Liver (tissue), 3 donors: ENCODE results near the gene GREB1.

ENCODE experiments used
- FOXA1 ChIP-seq: IDR thresholded peaks from 2 replicates; pipeline ENCODE4 v1.6.1; 2016; ENCODE audit warnings: antibody characterized with exemption
- GABPA ChIP-seq, 2 donors: IDR thresholded peaks in 1 of 2; conservative IDR thresholded peaks in 1 of 2; 2 replicates each; pipeline ENCODE4 v1.6.1; 2016; ENCODE audit warnings: antibody characterized with exemption in 2 of 2, mild to moderate bottlenecking in 1 of 2, moderate library complexity in 1 of 2
- HNF4A ChIP-seq, 2 donors: conservative IDR thresholded peaks; 2 replicates each; pipeline ENCODE4 v1.6.1; 2016; ENCODE audit warnings: antibody characterized with exemption in 2 of 2, mild to moderate bottlenecking in 2 of 2
- JUND ChIP-seq, 2 donors: IDR thresholded peaks; 2 replicates each; pipeline ENCODE4 v1.6.1; 2016; ENCODE audit warnings: antibody characterized with exemption in 2 of 2
- RAD21 ChIP-seq, 2 donors: IDR thresholded peaks; 2 replicates each; pipeline ENCODE4 v1.6.1; 2016; ENCODE audit warnings: antibody characterized with exemption in 2 of 2, mild to moderate bottlenecking in 2 of 2
- SP1 ChIP-seq: IDR thresholded peaks from 2 replicates; pipeline ENCODE4 v1.6.1; 2018; ENCODE audit warnings: antibody characterized with exemption, mild to moderate bottlenecking
- TAF1 ChIP-seq: conservative IDR thresholded peaks from 2 replicates; pipeline ENCODE4 v1.6.1; 2016; ENCODE audit warnings: antibody characterized with exemption, mild to moderate bottlenecking
- YY1 ChIP-seq: IDR thresholded peaks from 2 replicates; pipeline ENCODE4 v1.6.1; 2016; ENCODE audit warnings: antibody characterized with exemption, mild to moderate bottlenecking
- ZBTB33 ChIP-seq: IDR thresholded peaks from 2 replicates; pipeline ENCODE4 v1.6.1; 2016; ENCODE audit warnings: antibody characterized with exemption
- TF ChIP-seq, protein P1 (sequence below): fragments of 150-350 bp; IDR thresholded peaks from 2 replicates; pipeline ENCODE4 v1.5.1; 2017; ENCODE audit warnings: improper control_type of control experiment, low read depth, low read length; ENCODE audit not compliant: missing input control
- TF ChIP-seq, protein P2 (sequence below): IDR thresholded peaks from 2 replicates; pipeline ENCODE4 v1.6.1; 2016; ENCODE audit warnings: antibody characterized with exemption
- TF ChIP-seq, protein P3 (sequence below): IDR thresholded peaks from 2 replicates; pipeline ENCODE4 v1.6.1; 2016; ENCODE audit warnings: antibody characterized with exemption, mild to moderate bottlenecking
- TF ChIP-seq, protein P4 (sequence below): IDR thresholded peaks from 2 replicates; pipeline ENCODE4 v1.6.1; 2016; ENCODE audit warnings: antibody characterized with exemption
- donor health status: healthy.
- donor health status: healthy.

GRCh38 chr2:11665510-11666362, 131.9 kb downstream of the GREB1 start:
- TF ChIP-seq, protein P1, sequence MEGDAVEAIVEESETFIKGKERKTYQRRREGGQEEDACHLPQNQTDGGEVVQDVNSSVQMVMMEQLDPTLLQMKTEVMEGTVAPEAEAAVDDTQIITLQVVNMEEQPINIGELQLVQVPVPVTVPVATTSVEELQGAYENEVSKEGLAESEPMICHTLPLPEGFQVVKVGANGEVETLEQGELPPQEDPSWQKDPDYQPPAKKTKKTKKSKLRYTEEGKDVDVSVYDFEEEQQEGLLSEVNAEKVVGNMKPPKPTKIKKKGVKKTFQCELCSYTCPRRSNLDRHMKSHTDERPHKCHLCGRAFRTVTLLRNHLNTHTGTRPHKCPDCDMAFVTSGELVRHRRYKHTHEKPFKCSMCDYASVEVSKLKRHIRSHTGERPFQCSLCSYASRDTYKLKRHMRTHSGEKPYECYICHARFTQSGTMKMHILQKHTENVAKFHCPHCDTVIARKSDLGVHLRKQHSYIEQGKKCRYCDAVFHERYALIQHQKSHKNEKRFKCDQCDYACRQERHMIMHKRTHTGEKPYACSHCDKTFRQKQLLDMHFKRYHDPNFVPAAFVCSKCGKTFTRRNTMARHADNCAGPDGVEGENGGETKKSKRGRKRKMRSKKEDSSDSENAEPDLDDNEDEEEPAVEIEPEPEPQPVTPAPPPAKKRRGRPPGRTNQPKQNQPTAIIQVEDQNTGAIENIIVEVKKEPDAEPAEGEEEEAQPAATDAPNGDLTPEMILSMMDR, result no peak
- TF ChIP-seq JUND (IDR thresholded peaks at IDR 0.05) (no peak), TAF1 (no peak), HNF4A (conservative IDR thresholded peaks at IDR 0.05) (no peak), FOXA1 (no peak), SP1 (no peak), GABPA (IDR thresholded peaks at IDR 0.05 in 1 of 2, conservative IDR thresholded peaks at IDR 0.05 in 1 of 2) (no peak), YY1 (no peak), ZBTB33 (no peak), RAD21 (IDR thresholded peaks at IDR 0.05) (no peak)
- TF ChIP-seq, protein P2, sequence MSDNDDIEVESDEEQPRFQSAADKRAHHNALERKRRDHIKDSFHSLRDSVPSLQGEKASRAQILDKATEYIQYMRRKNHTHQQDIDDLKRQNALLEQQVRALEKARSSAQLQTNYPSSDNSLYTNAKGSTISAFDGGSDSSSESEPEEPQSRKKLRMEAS, result no peak
- TF ChIP-seq, protein P3, sequence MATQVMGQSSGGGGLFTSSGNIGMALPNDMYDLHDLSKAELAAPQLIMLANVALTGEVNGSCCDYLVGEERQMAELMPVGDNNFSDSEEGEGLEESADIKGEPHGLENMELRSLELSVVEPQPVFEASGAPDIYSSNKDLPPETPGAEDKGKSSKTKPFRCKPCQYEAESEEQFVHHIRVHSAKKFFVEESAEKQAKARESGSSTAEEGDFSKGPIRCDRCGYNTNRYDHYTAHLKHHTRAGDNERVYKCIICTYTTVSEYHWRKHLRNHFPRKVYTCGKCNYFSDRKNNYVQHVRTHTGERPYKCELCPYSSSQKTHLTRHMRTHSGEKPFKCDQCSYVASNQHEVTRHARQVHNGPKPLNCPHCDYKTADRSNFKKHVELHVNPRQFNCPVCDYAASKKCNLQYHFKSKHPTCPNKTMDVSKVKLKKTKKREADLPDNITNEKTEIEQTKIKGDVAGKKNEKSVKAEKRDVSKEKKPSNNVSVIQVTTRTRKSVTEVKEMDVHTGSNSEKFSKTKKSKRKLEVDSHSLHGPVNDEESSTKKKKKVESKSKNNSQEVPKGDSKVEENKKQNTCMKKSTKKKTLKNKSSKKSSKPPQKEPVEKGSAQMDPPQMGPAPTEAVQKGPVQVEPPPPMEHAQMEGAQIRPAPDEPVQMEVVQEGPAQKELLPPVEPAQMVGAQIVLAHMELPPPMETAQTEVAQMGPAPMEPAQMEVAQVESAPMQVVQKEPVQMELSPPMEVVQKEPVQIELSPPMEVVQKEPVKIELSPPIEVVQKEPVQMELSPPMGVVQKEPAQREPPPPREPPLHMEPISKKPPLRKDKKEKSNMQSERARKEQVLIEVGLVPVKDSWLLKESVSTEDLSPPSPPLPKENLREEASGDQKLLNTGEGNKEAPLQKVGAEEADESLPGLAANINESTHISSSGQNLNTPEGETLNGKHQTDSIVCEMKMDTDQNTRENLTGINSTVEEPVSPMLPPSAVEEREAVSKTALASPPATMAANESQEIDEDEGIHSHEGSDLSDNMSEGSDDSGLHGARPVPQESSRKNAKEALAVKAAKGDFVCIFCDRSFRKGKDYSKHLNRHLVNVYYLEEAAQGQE, result no peak
- TF ChIP-seq, protein P4, sequence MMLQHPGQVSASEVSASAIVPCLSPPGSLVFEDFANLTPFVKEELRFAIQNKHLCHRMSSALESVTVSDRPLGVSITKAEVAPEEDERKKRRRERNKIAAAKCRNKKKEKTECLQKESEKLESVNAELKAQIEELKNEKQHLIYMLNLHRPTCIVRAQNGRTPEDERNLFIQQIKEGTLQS, result no peak
